ENCODE results near the gene PTPRR.
"Not testable (repeated sequence)": the region's sequence is repeated elsewhere in the genome, so short reads cannot be mapped to it uniquely, and the experiment has no call there.

Gene PTPRR

DNA sequence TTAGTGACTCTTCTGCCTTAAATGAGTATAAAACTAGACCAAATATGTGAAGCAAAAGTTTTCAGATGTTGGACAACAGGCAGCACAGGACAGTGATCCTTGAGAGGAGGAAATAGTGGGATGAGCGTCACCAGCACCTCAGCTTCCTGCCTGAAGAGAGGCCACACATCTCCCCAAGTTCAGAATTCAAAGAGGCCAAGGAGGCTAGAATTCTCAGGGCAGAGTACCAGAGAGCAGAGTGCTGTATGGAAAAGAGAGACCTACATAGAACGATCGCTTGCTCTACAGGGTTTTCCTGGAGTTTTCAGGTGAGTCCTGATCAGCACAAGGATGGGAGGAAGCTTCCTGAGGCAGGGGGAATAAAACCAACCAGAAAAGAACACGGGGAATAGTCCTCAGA is 107.0 kb downstream of the PTPRR start:
- Histone ChIP-seq H3K4me3 (ENCODE audit: low read length) (no peak overlapping the region), H3K27me3 (ENCODE audit: control insufficient read depth, insufficient read depth, low read length) (no peaks in the 10 kb centered on the region), H3K9ac (ENCODE audit: low read length) (no peak overlapping the region), H3K27ac (ENCODE audit: low read length) (no peak overlapping the region), H3K4me1 (ENCODE audit: control insufficient read depth, low read depth, low read length) (peaks cover 28% of the 10 kb centered on the region), H3K9me3 (ENCODE audit: control insufficient read depth, low read depth, low read length) (peaks cover 3% of the 10 kb centered on the region), H3K36me3 (ENCODE audit: control insufficient read depth, low read depth, low read length) (no peaks in the 10 kb centered on the region)

DNA sequence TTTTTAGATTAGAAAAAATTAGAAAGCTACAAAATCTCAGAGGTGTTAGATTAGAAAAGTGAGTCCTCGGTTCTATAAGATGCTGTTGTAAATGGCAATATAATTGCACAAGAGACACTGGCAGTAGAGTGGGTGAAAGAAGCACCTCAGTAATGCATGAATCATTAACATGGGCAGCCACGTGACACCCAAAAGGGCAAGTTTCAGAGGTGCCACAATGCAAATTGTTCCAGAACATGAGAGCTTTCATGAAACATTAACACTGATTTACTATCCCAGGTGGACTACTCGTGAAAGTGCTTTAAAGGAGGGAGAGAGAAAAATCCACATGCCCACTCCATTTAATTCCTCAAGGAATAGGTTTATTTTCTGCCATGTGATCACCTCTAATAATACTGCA is 108.4 kb downstream of the PTPRR start:
- Histone ChIP-seq H3K27me3 (ENCODE audit: control insufficient read depth, insufficient read depth, low read length) (no peaks in the 10 kb centered on the region), H3K4me1 (ENCODE audit: control insufficient read depth, low read depth, low read length) (peaks cover 31% of the 10 kb centered on the region), H3K36me3 (ENCODE audit: control insufficient read depth, low read depth, low read length) (no peaks in the 10 kb centered on the region), H3K9ac (ENCODE audit: low read length) (no peak overlapping the region), H3K9me3 (ENCODE audit: control insufficient read depth, low read depth, low read length) (peaks cover 3% of the 10 kb centered on the region), H3K4me3 (ENCODE audit: low read length) (no peak overlapping the region), H3K27ac (ENCODE audit: low read length) (no peak overlapping the region)

DNA sequence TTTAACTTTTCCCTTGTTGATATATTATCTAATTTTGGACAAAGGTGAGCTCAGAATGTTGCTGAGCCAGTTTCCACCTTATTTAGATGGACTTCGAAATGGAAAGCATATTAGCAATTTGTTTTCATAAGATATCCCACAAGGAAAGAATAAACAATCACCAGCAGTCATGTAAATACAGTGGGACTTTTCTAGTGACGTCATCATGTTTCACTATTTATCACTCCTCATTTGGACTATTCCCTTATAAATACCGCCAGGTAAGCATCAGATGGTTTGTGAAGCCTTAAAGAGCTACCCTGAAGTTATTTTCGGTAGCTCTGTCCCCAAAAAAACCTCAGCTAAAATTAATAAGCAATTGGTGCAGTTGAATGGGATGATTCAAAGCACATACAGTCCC is 110.7 kb downstream of the PTPRR start:
- peaks cover 35% of the 10 kb centered on the region for H3K4me1 ChIP-seq (ENCODE audit: control insufficient read depth, low read depth, low read length)
- no peak overlapping the region for H3K4me3 ChIP-seq (ENCODE audit: low read length)
- H3K27ac ChIP-seq (ENCODE audit: low read length): no peak overlapping the region

DNA sequence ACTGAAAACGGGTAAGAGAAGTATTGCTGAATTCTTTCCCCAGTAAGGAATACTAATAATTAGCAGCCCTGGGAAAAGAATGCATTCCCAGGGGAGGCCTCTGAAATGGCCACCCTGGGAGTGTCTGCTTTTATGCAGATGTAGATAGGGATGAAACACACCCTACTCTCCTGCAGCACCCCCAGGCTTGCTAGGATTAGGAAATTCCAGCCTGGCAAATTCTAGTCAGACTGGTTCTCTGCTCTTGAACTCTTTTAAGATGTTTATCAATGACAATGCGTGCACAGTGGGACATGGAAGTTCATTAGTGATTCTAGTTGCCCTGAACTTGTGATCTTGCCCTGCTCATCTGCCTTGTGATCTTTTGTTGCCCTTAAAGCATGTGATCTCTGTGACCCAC is 112.5 kb downstream of the PTPRR start:
- H3K27me3 ChIP-seq (ENCODE audit: control insufficient read depth, insufficient read depth, low read length); H3K9me3 ChIP-seq (ENCODE audit: control insufficient read depth, low read depth, low read length); H3K4me3 ChIP-seq (ENCODE audit: low read length); H3K27ac ChIP-seq (ENCODE audit: low read length); H3K9ac ChIP-seq (ENCODE audit: low read length); H3K36me3 ChIP-seq (ENCODE audit: control insufficient read depth, low read depth, low read length): not testable (repeated sequence)
- H3K4me1 ChIP-seq (ENCODE audit: control insufficient read depth, low read depth, low read length): peaks cover 35% of the 10 kb centered on the region

More for the DNA sequence above, 110.7 kb downstream of the PTPRR start:
- H3K36me3 ChIP-seq (ENCODE audit: control insufficient read depth, low read depth, low read length): no peaks in the 10 kb centered on the region
- no peaks in the 10 kb centered on the region for H3K27me3 ChIP-seq (ENCODE audit: control insufficient read depth, insufficient read depth, low read length)
- H3K9me3 ChIP-seq (ENCODE audit: control insufficient read depth, low read depth, low read length): peaks cover under 1% of the 10 kb centered on the region
- H3K9ac ChIP-seq (ENCODE audit: low read length): no peak overlapping the region

DNA sequence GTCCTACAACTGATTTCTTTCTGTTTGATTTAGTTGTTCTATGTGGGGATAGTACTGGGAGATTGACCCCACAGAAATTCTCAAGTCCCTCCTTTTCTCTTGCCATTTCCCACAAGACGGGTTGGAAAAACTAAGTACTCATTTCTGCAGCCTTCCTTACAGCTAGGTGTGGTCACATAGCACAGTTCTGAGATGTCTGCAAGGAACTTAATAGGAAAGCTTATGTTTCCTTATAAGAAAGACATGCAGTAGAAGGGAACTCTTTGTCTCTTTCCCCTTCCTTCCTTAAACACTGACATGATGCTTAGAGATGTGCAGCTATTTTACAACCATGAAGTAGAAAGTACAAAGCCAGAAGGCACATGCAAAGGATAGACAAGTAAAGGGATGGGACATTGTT is 113.7 kb downstream of the PTPRR start:
- no peak overlapping the region for H3K4me3 ChIP-seq (ENCODE audit: low read length)
- H3K36me3 ChIP-seq (ENCODE audit: control insufficient read depth, low read depth, low read length): no peaks in the 10 kb centered on the region
- no peak overlapping the region for H3K27ac ChIP-seq (ENCODE audit: low read length)
- H3K9me3 ChIP-seq (ENCODE audit: control insufficient read depth, low read depth, low read length): no peaks in the 10 kb centered on the region
- H3K4me1 ChIP-seq (ENCODE audit: control insufficient read depth, low read depth, low read length): peaks cover 35% of the 10 kb centered on the region
- no peak overlapping the region for H3K9ac ChIP-seq (ENCODE audit: low read length)
- no peaks in the 10 kb centered on the region for H3K27me3 ChIP-seq (ENCODE audit: control insufficient read depth, insufficient read depth, low read length)

DNA sequence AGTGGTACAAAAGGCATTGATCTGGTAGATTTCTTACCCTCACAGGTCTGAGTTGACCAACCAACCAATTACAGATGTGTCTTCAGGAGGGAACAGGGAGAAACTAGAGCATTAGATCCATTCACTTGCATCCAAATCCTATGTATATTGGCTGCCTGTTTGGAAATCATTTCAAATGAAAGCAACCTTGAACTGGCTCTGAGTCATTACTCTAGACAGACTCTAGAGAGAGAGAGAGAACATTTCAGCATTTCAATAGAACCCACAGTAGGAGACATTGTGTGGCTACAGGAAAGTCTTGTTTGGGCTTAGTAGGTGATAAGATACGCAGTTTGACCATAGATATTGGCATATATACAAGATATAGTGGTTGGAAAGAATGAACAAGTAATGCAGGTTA is 114.5 kb downstream of the PTPRR start:
- no peaks in the 10 kb centered on the region for H3K27me3 ChIP-seq (ENCODE audit: control insufficient read depth, insufficient read depth, low read length)
- no peak overlapping the region for H3K4me3 ChIP-seq (ENCODE audit: low read length)
- no peaks in the 10 kb centered on the region for H3K36me3 ChIP-seq (ENCODE audit: control insufficient read depth, low read depth, low read length)
- H3K9me3 ChIP-seq (ENCODE audit: control insufficient read depth, low read depth, low read length): no peaks in the 10 kb centered on the region
- no peak overlapping the region for H3K9ac ChIP-seq (ENCODE audit: low read length)
- no peak overlapping the region for H3K27ac ChIP-seq (ENCODE audit: low read length)
- H3K4me1 ChIP-seq (ENCODE audit: control insufficient read depth, low read depth, low read length): peaks cover 32% of the 10 kb centered on the region

DNA sequence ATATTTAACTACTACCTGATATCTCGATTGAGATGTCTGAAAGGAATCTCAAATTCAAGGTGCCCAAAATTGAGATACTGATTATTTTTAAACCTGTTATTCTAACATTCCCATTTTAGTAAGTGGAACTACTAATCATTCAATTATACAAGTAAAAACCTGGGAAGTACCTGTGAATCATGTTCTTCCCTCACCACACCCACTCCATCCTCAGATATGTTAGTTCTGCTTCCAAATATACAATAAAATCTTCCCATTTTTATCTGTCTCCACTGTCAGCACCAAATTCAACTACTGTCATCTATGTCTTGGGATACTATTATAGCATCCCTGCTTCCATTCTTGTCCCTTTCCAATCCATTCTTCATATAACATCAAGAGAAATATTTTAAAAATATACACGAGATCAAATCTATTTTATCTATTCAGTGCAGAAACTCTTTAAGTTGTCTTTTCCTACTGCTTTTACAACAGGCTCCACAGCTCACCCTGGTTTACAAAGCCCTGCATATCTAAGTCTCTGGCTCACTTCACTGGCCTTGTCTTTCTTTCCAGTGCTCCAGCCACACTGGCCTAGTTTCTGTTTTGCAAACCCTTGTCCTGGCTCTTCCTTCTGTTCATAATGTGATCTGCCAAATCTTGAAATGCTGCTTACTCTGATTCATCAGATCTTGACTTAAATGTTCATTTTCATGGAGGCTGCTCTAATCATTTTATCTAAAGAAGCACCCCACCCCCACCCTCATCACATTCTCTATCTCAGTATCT is 122.3 kb downstream of the PTPRR start:
- Histone ChIP-seq H3K27ac (ENCODE audit: low read length) (no peak overlapping the region), H3K9ac (ENCODE audit: low read length) (no peak overlapping the region), H3K4me1 (ENCODE audit: control insufficient read depth, low read depth, low read length) (no peaks in the 10 kb centered on the region), H3K9me3 (ENCODE audit: control insufficient read depth, low read depth, low read length) (no peaks in the 10 kb centered on the region), H3K27me3 (ENCODE audit: control insufficient read depth, insufficient read depth, low read length) (no peaks in the 10 kb centered on the region), H3K4me3 (ENCODE audit: low read length) (no peak overlapping the region), H3K36me3 (ENCODE audit: control insufficient read depth, low read depth, low read length) (no peaks in the 10 kb centered on the region)

DNA sequence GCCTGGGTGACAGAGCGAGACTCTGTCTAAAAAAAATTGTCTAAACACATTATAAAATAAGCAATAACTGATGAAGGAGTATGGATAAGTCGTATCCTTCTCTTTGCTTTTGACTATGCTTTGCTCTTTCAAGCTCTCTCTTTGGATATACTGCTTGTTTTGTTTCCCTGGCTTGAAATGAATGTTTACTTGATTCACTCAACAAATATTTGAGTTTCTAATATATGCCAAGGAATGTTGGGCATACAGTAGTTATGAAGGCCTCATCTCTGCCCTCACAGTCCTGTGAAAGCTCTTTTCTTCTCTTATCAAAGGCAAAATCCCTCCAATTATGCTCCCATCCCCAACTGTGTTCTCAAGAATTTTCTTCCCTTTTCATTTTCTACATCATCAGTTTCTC is 123.5 kb downstream of the PTPRR start:
- no peaks in the 10 kb centered on the region for H3K36me3 ChIP-seq (ENCODE audit: control insufficient read depth, low read depth, low read length)
- no peak overlapping the region for H3K27ac ChIP-seq (ENCODE audit: low read length)
- no peak overlapping the region for H3K4me3 ChIP-seq (ENCODE audit: low read length)
- H3K27me3 ChIP-seq (ENCODE audit: control insufficient read depth, insufficient read depth, low read length): no peaks in the 10 kb centered on the region
- no peaks in the 10 kb centered on the region for H3K9me3 ChIP-seq (ENCODE audit: control insufficient read depth, low read depth, low read length)
- H3K4me1 ChIP-seq (ENCODE audit: control insufficient read depth, low read depth, low read length): no peaks in the 10 kb centered on the region
- no peak overlapping the region for H3K9ac ChIP-seq (ENCODE audit: low read length)

DNA sequence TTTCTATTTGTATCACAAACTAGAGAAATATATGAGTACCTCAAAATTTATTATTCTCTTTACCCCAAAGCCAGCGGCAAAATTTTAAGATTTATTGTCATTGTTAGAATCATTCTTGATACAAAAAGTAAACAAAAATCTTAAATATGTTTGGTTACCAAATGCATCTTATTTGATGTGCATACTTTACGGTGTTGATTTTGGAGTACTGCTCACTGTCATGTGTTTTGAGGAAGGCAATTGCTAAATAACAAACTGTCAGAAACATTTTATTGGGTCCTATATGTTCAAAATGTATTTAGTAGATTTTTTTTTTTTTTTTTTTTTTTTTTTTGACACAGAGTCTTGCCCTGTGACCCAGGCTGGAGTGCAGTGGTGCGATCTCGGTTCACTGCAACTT is 124.9 kb downstream of the PTPRR start:
- H3K9me3 ChIP-seq (ENCODE audit: control insufficient read depth, low read depth, low read length): no peaks in the 10 kb centered on the region
- no peaks in the 10 kb centered on the region for H3K36me3 ChIP-seq (ENCODE audit: control insufficient read depth, low read depth, low read length)
- no peak overlapping the region for H3K9ac ChIP-seq (ENCODE audit: low read length)
- H3K27me3 ChIP-seq (ENCODE audit: control insufficient read depth, insufficient read depth, low read length): no peaks in the 10 kb centered on the region
- H3K27ac ChIP-seq (ENCODE audit: low read length): no peak overlapping the region
- H3K4me1 ChIP-seq (ENCODE audit: control insufficient read depth, low read depth, low read length): no peaks in the 10 kb centered on the region
- no peak overlapping the region for H3K4me3 ChIP-seq (ENCODE audit: low read length)

DNA sequence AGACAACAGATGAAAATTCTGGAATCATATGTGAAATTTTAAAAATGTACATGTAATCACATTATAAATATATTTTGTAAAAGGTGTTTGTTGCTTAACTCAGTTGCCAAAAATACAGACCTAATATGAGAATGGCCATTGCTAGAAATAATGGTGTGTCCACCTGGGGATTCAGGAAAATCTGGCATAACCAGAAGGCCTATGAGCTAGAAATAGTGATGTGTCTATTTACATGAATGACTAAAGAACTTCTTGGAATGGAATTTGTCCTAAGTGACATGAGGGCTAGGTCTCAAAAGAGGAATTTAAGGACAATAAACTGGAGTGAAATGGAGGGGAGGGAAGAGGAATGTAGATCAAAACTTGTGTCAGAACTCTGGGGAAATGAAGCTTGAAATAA is 126.4 kb downstream of the PTPRR start:
- no peaks in the 10 kb centered on the region for H3K9me3 ChIP-seq (ENCODE audit: control insufficient read depth, low read depth, low read length)
- no peak overlapping the region for H3K4me3 ChIP-seq (ENCODE audit: low read length)
- H3K36me3 ChIP-seq (ENCODE audit: control insufficient read depth, low read depth, low read length): no peaks in the 10 kb centered on the region
- H3K4me1 ChIP-seq (ENCODE audit: control insufficient read depth, low read depth, low read length): no peaks in the 10 kb centered on the region
- H3K27me3 ChIP-seq (ENCODE audit: control insufficient read depth, insufficient read depth, low read length): no peaks in the 10 kb centered on the region
- H3K27ac ChIP-seq (ENCODE audit: low read length): no peak overlapping the region
- H3K9ac ChIP-seq (ENCODE audit: low read length): no peak overlapping the region

DNA sequence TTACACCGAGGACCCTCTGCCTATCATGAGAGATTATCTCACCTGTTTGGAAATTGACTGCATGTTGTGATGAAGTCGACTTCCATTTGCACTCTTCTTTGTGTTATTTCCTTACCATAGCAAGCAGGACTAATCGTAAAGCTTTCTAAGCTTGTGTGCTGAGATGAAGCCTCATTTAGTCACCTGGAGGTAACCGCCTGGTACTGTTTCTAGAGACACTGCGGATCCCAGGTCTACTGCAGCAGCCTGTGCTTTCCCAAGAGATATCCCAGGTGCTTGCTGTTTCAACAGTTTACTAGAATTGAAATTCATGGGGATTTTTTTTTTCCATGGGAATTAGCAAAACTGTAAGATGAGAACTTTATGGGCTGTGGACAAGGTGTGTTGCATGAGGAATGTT is 131.8 kb downstream of the PTPRR start:
- no peaks in the 10 kb centered on the region for H3K36me3 ChIP-seq (ENCODE audit: control insufficient read depth, low read depth, low read length)
- no peaks in the 10 kb centered on the region for H3K4me1 ChIP-seq (ENCODE audit: control insufficient read depth, low read depth, low read length)
- H3K9me3 ChIP-seq (ENCODE audit: control insufficient read depth, low read depth, low read length): no peaks in the 10 kb centered on the region
- H3K4me3 ChIP-seq (ENCODE audit: low read length): no peak overlapping the region
- H3K9ac ChIP-seq (ENCODE audit: low read length): no peak overlapping the region
- no peaks in the 10 kb centered on the region for H3K27me3 ChIP-seq (ENCODE audit: control insufficient read depth, insufficient read depth, low read length)
- no peak overlapping the region for H3K27ac ChIP-seq (ENCODE audit: low read length)

DNA sequence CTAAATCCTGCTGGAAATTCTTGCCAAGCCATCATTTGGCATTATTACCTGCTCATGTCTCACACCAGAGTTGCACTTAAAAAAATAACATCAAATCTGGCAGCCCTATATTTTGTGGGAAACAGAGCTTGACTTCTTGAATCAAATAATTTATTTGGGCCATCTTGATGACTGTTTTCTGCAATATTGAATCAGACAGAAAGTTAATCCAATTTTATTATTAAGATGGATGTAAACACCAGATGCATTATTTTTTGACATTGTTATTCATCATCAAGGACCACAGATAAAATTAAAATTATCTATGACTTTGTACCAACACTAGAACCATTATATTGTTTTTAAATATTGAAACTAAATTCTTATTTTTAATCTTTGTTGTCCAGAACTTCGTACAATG is 132.9 kb downstream of the PTPRR start:
- no peaks in the 10 kb centered on the region for H3K4me1 ChIP-seq (ENCODE audit: control insufficient read depth, low read depth, low read length)
- H3K27me3 ChIP-seq (ENCODE audit: control insufficient read depth, insufficient read depth, low read length): no peaks in the 10 kb centered on the region
- no peaks in the 10 kb centered on the region for H3K36me3 ChIP-seq (ENCODE audit: control insufficient read depth, low read depth, low read length)
- no peak overlapping the region for H3K9ac ChIP-seq (ENCODE audit: low read length)
- H3K9me3 ChIP-seq (ENCODE audit: control insufficient read depth, low read depth, low read length): no peaks in the 10 kb centered on the region
- H3K27ac ChIP-seq (ENCODE audit: low read length): no peak overlapping the region
- H3K4me3 ChIP-seq (ENCODE audit: low read length): no peak overlapping the region

Data from iPS-18a (cell line).